HCEC 1CT (cell line): ENCODE results near the gene RNF175.

Experiments
- DNase-seq: peaks from one replicate; pipeline ENCODE4 v3.0.0-alpha.2; 2017

Gene RNF175

DNA sequence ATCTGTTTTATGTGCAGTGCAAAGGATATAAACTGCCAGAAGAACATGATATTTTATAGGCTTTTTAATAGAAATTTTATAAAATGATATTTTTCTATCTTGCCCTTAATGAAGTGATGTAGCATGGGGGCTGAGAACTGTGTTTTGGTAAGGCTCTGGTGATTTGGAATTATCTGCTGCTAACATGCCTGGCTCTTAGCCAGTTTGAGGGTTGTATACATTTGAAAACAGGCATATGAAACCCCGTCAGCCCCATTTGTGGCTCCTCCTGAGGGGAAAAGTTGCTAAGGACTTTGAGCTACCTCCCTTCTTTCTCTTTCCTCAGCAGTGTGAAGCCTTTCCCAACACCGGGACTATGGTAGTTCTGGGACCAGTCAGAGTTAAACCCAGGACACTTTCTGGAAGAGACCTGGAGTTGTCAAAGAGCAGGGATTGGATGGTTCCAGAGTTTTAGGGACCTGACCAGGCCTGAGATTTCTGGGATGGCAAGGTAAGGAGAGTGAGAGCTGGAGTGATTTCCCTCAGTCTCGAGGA lies 24.4 kb upstream of the RNF175 start:
- no peak for DNase-seq

DNA sequence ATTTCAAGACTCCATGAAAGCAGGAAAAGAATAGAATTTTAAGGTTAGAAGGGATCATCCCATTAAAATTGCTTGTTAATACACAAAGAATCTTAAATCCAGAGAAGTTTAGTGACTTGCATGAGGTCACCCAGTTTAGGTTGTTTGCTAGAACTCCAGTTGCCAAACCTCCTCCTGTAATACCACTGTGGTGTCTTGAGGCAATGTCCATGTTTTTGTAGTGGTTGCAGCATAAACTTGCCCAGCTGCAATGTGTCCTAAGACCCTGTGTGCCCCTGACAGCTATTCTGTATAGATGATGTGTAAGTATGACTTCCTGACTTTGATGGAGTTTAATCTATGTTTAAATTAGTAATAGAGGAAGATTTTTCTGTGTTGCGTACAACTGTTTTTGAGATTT lies 22.8 kb upstream of the RNF175 start:
- DNase-seq = no peak

DNA sequence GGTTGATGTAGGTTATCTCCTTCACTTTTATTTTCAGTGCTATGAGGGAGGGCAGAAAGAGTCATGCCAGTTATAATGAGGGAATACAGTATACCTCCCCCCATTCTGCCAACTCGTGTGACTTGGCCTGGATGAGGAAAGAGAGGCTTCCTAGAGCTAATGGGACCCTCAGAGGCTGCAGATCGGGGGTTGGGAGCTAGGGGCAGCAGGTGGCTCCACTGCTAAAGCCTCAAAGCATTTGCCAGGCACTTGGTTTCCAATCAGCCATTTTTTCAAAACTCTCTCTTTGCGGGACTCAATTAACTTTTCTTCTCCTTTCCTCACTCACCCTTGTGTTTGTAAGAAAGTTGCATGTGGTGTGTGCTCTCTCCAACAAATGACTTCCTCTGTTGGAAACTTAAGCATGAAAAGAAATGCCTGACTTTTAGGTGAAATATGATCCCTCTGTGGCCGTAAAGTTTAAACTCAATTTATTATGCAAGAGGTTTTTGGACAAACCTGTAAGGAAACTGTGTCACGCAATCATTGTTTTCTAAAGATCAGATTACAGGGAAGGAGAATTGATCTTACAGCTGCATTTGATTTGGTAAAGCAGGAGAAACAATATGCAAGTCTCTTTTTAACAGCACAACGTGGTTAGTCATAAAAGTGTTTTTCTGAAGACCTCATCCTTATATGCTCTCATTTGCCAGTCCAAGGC lies 22.0 kb upstream of the RNF175 start:
- peak; percentile 24 for DNase-seq

DNA sequence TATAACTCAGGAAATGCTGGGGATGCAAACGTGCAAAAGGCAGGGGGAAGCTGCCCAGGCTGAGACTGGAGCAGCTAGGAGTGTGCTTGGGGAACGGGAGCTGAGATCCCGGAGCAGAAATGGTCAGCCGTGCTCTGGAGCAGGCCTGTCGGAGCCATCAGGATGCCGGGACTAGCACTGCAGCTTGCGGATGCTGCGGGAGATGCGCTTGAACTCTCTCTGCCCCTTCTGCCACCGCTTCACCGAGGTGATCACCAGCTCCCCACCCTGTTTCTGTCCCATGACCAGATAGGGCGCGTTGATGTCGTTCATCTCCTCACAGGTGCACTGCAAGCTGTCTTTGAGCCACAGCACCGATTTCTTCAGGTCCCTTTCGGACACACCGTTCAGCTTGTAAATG lies 21.5 kb upstream of the RNF175 start:
- DNase-seq = no peak

DNA sequence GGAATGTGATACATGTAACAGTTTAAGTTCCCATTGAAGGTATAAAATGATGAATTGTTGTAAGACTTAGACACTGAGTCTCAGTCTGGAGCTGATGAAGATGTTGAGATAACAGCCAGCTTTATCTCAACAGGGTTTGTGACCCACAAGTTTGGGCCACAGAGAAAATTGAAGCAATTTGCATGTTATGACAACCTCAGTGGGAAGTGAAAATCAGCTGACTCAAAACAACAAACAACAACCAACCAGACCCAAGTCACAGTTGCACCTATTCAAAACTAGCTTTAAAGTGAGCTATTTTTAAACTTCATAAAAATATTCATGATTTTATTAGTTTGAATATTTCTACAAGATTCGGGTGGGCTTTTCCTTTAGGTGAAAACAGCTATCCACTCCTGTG lies 21.1 kb upstream of the RNF175 start:
- DNase-seq = no peak

DNA sequence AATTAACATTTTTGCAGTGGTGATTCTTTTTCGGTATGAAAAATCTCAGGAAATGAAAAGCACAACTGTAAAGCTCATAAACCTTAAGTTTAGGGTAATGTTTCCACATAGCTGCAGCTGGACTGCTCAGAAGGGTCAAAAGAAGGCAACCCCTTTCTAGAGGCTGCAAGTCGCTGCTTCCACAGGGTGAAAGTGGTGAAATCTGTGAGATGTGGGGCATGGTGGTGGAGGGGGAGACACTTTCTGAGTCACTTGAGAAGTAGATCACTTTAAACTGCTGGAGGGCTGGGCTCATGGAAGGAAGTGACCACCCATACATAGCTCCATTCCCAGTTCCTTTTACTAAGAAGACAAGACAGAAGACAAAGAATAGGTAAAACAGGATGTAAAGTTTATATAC lies 20.4 kb upstream of the RNF175 start:
- DNase-seq = no peak

DNA sequence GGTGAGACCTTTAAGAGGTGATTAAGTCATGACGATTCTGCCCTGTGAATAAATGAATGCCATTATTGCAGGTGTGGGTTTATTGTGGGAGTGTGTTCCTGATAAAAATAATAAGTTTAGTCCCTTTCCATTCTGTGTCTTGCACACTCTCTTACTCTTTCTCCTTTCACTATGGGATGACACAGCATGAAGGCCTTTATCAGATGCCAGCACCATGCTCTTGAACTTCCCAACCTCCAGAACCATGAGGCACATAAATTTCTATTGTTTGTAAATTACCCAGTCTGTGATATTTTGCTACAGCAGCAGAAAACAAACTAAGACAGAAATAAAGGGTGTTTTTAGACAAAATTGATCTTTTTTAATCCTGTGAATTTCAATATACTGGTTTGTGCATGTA lies 18.6 kb upstream of the RNF175 start:
- DNase-seq = no peak

DNA sequence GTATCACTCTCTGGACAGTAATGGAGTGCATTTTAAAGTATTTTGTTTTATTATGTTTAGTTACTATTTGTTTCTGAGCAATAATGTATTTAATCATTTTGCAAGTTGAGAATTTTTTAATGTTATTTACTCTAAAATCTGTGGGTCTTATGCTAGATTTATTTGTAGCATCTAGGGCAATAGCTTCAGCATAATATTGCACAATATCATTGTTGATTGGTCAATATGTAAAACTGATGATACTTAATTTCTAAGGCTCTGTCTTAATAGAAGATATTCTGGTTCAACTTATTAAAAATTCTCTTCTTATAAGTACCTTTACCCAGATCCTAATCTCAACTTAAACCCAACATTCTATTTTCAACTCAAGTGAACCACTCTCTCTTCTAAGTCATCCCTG lies 17.6 kb upstream of the RNF175 start:
- no peak for DNase-seq

DNA sequence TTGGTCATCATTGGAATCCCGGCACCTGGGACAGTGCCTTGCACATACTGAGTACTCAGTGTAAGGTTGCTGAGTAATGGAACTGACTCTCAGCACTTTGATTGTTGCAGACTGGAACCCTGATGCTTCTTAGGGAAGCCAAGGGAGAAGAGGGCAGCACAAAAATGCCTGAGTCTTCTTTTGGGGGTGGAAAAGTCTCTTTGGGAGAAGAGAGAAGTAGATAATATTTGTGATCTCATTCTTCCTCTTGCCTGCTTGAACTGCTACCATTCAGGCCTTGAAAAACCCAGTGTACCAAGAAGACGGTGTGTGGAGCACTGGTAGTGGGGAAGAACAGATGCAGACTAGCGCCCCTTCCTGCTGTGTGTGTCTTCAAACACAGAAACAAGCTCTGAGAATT lies 16.8 kb upstream of the RNF175 start:
- DNase-seq = no peak

DNA sequence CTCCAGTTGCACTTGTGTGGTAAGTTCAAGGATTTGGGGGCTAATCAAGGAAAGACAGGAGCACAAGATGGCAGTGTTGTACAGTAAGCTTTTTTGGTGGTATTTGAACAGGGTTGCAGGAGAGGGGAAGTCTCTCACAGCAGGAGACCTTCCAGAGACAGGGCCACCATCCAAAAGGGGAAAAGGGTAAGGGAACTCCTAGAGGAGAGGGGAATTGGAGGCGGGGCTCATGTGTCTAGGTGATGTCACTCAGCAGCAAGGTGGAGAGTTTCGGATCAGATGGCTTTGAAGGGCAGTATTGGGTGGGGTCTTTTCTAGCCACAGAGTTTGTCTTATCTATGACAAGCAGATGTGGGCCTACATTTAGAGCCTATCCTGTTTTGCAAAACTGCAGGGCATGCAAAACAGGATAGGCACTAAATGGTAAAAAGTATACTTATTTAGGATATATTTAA lies 13.4 kb upstream of the RNF175 start:
- DNase-seq = no peak

DNA sequence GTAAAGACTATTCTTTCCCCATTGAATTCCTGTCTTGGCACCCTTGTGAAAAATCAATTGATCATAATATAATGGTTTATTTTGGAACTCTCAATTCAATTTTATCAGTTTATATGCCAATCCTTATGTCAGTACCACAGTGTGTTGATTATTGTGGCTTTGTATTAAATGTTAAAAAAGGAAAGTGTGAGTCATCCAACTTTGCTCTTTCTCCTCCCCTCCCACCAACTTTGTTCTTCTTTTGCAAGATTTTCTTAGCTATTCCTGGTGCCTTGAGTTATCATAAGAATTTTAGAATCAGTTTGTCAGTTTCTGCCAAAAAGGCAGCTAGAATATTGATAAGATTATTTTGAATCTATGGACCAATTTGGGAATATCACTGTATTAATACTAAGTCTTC lies 11.2 kb upstream of the RNF175 start:
- no peak for DNase-seq

DNA sequence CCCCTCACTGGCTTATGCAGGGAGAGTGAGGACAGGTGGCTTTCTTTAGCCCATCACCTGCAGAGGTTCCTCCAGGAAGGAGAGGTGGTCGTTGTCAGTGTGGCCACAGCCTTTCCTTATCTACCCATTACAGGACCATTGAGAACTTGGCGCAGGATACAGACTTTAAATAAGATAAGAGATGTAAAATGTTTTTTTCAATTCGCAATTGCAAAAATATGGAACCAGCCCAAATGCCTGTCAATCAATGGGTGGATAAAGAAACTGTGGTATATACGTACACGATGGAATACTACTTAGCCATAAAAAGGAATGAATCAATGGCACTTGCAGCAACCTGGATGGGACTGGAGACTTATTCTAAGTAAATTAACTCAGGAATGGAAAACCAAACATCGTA lies 6.9 kb upstream of the RNF175 start:
- DNase-seq = no peak

DNA sequence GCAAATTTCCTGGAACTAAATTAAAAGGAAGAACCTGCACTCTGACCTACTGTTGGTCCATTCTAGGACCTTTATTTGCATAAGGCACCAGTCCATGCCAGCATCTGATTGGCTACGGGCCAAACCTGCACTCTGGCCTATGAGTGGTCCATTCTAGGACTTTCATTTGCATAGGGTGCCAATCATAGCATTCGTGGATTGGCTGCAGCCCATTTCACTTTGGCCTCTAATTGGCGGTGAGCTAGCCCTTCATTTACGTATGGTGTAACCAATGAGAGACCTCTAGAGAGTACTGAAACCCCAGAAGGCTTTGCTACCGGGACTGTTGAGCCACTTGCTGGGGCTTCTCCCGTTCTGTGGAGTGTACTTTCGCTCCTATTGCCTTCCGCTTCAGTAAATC lies 6.1 kb upstream of the RNF175 start:
- no peak for DNase-seq

DNA sequence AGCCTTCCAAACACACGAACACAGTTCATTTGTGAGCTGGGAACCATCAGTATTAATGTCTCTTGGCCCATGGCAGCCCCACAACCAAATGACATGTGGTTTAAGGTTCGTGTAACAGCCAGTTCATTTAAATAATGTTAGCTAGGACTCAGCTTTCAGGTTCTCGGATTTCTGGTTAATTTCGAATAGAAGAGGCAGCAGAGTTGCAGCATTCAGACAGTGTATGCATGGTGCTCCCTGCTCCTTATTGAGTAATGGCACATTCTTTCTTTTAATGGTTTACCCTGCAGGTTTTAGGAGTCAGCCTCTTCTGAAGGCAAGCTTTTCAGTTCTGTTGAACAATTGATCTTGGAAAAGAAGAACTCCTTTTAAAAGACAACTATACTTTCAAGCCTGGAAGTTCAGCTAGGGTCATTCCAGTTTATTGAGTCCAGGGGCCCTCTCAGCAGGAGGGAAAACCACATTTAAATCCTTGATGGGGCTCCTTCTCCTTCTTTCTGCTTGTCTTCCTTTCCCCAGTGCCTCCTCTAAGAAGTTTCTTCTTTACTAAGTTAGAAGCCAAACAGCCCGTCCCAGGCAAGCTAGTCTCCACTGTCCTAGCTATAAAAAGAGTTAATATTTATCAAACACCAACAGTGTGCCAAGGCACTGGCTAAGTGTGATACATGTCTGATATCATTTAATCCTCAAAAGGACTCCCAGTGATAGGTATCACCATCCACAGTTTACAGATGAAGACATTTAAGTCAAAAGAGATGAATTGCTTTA lies 5.0 kb upstream of the RNF175 start:
- no peak for DNase-seq

DNA sequence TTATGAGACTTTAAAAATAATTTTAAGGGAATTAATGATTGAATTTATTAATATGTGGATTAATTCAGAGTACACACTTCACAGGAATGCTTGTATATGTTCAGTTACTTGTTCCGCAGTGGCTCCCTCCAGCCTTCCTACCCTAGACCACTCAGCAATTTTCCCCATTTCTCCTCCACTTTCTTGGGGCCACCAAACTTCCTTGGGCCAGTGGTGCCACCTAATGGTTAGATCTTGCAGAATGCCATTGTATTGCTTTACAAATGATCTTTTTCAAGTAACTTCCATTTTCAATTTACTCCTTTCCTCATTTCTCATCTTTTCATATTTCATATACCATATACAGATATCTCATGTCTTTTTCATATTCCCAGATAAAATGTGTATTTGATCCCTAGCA lies 3.6 kb upstream of the RNF175 start:
- no peak for DNase-seq

DNA sequence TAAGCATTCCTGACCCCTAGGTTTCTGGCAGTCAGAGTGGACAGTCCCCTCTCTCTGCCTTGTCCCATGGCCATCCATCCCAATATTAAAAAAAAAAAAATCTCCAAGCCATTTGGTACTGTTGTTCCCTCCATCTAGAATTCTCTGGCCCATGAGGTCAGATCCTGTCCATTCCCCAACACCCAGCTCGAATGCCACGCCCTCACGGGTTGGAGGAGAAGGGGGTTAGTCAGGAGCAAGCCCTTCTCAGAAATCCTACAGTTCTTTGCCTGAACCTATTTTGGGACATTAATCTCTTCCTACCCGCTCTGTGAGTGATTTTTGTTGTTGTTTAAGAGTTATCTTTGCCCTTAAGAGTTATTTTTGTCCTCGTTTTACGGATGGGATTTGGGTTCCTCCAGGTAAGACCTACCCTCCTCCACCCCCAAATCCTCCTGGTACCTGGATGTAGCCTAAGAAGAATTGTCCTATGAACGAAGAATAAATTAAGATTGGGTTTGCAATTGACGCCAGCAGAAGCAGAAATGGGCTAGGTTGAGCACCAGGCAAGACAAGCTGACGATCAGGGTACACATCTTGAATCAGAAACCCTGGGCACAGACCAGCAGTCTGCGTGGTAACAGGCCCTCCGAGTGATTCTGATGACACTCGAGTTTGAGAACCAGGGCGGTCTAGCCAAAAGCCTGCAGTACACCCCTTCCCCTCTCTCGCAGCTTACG lies 977 bp downstream of the RNF175 start:
- no peak for DNase-seq

DNA sequence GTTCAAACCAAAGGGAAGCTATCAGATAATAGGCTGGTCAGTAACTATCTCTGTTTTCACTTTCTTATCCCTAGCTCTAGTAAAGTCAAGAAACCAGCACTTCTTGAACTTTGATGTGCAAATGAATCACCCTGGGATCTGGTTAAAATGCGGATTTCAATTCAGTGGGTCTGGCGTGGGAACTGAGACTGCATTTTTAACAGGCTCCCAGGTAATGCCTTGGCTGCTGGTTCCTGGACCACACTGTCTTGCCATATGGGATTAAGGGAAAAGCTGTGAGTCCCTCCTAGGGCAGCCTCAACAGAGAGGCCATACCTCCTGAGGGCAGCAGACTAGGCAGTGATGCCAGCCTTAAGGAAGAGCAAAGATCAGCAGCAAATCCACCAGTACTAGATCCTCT lies 1.7 kb downstream of the RNF175 start:
- no peak for DNase-seq

DNA sequence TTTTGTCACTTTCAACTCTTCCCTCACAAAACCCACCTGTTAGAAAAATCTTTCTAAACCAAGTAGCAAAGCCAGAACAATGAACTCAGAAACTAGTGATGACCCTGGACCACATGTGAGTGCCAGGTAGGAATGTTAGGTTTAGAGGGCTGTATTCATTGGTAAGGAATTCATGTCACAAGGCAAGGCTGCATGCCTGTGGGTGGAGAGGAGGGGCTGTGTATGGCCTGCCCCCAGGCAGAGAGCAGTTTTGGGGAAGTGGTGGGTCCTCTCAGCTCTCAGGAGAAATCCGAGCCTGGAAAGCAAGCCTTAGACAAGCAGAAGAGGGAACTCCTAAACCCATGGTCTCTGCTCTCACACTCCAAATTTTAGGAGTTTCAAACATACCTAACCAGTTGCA lies 2.4 kb downstream of the RNF175 start:
- no peak for DNase-seq

DNA sequence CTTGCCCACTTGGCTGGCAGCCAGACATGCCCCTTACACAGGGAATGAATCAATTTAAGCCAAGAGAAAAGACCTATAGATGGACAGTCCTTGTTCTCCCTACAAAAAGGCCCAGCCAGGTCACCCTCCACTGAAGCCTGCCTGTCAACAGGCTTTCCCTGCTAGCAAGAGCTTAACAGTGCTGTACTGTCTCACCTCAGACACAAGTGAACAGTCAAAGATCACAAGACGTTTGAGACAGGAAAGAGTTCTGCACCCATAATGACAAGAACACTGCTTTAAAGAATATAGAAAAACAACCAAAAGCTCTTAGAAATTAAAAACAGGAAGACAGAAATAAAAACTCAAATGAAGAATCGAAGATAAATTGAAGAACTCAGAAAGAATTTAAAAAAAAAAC lies 4.6 kb downstream of the RNF175 start:
- no peak for DNase-seq

DNA sequence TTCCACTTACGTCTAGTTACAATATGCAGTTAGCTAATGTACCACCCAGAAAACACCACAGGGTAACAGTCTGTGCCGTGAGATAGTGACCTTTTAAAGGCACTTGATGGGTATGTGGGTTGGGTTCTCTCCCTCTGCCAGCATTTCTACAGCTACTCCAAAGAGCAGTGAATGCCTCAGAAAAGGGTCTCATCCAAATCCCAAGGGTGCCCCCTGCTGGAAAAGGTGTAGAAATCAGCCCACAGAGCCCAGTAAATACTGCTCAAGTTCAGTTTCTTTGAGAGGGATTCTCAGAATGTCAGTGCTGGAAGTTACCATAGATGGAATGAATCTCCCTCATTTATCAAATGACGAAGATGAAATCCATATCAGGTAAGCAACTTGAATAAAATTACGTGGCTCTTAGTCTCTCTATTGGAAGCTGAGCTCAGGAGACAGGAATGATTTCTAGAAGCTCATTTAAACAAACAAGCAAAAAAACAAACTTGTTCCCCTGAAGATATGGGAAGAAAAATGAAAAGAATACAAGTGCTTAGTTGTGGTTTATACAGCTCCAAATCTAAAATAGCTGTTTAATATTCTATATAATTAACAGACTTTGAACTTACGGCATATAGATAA lies 9.5 kb downstream of the RNF175 start:
- peak; percentile 51 for DNase-seq

DNA sequence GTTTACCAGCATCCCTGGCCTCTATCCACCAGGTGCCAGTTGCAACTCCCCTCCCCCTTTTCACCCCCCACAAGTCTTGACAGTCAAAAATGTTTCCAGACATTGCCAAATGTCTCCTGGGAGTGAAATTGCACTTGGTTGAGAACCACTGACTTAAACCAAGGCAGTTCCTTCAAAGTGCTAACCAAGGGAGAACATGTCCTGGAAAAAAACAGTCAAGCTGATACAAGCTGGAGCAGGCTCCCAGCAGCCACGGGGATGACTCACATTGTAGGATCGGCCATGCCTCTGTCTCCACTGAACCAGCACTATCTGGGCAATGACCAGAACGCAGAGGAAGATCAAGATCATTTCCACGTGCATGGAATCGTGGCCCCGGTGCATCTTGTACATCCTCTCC lies 11.4 kb downstream of the RNF175 start:
- DNase-seq = peak; percentile 58

DNA sequence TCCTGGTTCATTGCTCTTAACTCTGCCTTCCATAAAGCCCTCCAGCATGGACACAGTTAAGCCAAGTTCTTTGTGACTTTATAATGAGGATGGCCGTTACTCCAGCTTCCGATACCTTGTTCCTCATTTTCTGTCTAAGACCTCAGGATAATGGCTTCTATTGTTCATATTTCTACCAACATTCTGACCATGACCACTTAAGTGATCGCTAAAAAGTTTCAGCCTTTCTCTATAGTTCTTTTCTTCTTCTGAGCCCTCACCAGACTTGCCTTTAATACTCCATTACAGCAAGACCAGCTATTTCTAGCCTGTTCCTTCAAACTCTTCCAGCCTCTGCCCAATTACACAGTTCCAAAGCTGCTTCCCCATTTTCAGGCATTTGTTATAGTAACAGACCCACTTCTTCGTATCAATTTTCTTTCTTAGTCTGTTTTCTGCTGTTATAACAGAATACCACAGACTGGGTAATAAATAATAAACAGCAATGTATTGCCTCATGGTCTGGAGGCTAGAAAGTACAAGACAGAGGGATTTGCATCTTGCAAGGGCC lies 12.3 kb downstream of the RNF175 start:
- no peak for DNase-seq

DNA sequence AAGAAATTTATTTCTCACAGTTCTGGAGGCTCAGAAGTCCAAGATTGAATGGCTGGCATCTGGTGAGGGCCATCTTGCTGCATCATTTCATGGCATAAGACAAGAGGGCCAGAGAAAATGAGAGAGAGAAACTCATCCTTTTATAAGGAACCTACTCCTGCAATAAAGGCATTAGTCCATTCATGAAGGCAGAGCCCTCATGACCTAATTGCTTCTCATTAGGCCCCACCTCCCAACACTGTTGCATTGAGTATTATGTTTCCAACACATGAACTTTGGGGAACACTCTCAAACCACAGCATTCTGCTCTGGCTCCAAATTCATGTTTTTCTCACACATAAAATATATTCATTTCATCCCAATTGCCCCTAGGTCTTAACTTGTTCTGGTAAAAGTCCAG lies 14.2 kb downstream of the RNF175 start:
- no peak for DNase-seq
